Spleen (tissue), 7 donors: Measurements from ENCODE around the gene CD72.

Source experiments
- CTCF ChIP-seq, 11 experiments: fragments of 200-600 bp in 7 of 11; fragments of 450-650 bp in 4 of 11; sonication (generic) in 4 of 11; IDR thresholded peaks in 8 of 11; conservative IDR thresholded peaks in 3 of 11; 1 replicate in 7 of 11; 2 replicates in 4 of 11; pipeline versions ENCODE4 v1.4.0 to v1.8.0; 2016 to 2021; ENCODE audit warnings: antibody characterized with exemption in 11 of 11, inconsistent platforms in 4 of 11, mild to moderate bottlenecking in 1 of 11
- POLR2A ChIP-seq, 3 donors: fragments of 450-650 bp; IDR thresholded peaks; one replicate each; pipeline ENCODE4 v1.5.1; 2017; ENCODE audit warnings: antibody characterized with exemption in 3 of 3, mild to moderate bottlenecking in 1 of 3
- POLR2AphosphoS5 ChIP-seq, 3 donors: sonication (generic); formaldehyde crosslinking; IDR thresholded peaks; one replicate each; pipeline ENCODE4 v1.5.1; 2017; ENCODE audit warnings: antibody characterized with exemption in 3 of 3
- donor health status: DM: no; HTN: no; CAD: no; lungs with moderate emphysema.
- donor health status: DM: no; HTN: no; CAD: no.
- donor health status: DM: no; HTN: no; CAD: no.

DNA sequence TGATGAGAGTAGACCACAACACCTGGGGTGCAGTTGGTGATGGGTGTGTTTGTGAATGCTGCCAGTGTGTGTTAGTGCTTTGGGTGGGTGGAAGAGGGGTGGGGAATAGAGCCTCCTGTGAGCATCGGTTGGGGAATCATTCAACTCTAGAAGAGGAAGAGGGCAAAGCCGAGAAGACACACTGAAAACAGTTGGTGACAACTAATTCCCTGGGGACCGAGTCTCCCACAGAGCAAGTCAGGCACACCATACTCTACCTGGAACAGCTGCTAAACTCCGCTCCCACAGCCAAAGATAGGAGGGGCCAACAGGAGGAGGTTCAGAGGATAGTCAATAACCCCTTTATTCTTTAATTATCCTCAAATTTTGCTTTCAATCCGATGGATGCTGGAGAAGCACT lies 48.3 kb upstream of the CD72 start:
- no peak for TF ChIP-seq CTCF (IDR thresholded peaks at IDR 0.05 in 8 of 11, conservative IDR thresholded peaks at IDR 0.05 in 3 of 11)
- TF ChIP-seq POLR2AphosphoS5 (IDR thresholded peaks at IDR 0.05): no peak
- TF ChIP-seq POLR2A (IDR thresholded peaks at IDR 0.05): no peak
